Esophagus squamous epithelium (tissue), 4 donors: ENCODE results near the gene FOXN1.

Experiments used
- CTCF ChIP-seq, 6 experiments: fragments of 450-650 bp in 4 of 6; fragments of 200-600 bp in 2 of 6; sonication (generic) in 2 of 6; IDR thresholded peaks; one replicate each; pipeline ENCODE4 v1.5.1; 2016 to 2019; ENCODE audit warnings: antibody characterized with exemption in 6 of 6, mild to moderate bottlenecking in 4 of 6, moderate library complexity in 4 of 6
- POLR2A ChIP-seq, 4 donors: fragments of 450-650 bp; IDR thresholded peaks; one replicate each; pipeline ENCODE4 v1.6.1; 2017; ENCODE audit warnings: antibody characterized with exemption in 4 of 4, mild to moderate bottlenecking in 4 of 4, moderate library complexity in 3 of 4

GRCh38 chr17:28552176-28552999 lies 46.2 kb downstream of the FOXN1 start, which contains the start of gene UNC119:
- TF ChIP-seq CTCF (IDR thresholded peaks at IDR 0.05), result no peak
- TF ChIP-seq POLR2A (IDR thresholded peaks at IDR 0.05), result peak in 2 of 4 donors; percentile 50 to 81
